ENCODE data around the gene KMT5B. TPM values are rescaled to one million over a fixed set of nuclear protein-coding genes. Genes with fewer than 3 reads are reported as not detected.

The KMT5B gene
- total and polyA plus RNA-seq, 2 of the 4 experiments (the other 2 are of a cell fraction), result 11.2 to 13.4 TPM

DNA sequence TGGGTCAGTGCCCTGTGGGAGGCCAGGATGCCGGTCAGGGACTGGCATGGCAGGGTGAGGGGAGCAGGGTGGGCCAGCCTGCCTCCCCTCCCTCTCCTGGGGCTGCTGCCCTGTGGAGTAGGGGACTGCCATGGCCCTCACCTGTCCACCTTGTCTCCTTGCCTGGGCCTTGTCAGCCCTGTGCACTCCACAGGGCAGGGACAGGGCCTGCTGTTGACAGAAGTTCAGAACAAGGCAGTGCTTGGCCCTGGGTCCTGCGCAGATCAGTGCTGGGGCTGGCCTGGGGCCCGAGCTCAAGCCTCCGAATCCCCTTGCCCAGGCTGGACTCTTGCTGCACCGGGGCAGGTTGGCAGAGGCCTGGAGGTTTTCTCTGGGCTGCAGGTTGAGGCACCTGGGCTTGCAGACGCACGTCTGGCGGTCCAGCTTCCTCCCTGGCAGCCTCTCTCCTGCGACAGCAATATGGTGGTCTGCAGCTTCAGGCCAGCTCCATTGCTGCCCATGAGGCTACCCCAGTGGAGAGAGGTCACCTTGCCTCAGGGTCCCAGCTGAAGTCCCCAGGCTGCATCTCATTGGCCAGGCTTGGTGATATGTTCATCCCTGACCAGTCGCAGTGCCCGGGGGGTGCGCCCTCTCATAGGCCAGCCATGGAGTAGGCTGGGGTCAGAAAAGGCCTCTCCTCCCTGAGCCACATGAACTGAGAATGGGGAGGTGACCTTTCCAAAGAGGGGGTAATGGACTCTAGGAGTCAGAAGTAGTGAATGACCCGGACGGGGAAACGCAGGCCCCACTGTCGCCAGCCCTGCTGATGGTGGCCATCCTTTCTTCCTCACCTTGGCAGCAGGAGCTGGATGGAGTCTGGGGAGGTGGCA lies 70.4 kb downstream of the KMT5B start:
- Histone ChIP-seq H3K4me3 (ENCODE audit: insufficient read depth, low read depth, low read length) (no peak overlapping the region), H3K4me2 (ENCODE audit: low read depth, low read length) (no peak overlapping the region), H3K79me1 (ENCODE audit: low read depth in 1 of 2, low read length in 2 of 2) (no peaks in the 10 kb centered on the region), H3K36me3 (ENCODE audit: control insufficient read depth, insufficient read depth, low read length) (no peaks in the 10 kb centered on the region), H3K27ac (ENCODE audit: insufficient read depth, low read length) (no peak overlapping the region), H3K23ac (ENCODE audit: low read depth, low read length) (no peak overlapping the region), H3K4me1 (ENCODE audit: control insufficient read depth, insufficient read depth, low read length) (peaks cover 4% of the 10 kb centered on the region; the same call in 1 of the 2 replicates), H3K9me3 (ENCODE audit: control insufficient read depth, insufficient read depth, low read length) (no peaks in the 10 kb centered on the region), H3K18ac (ENCODE audit: low read depth, low read length) (no peak overlapping the region), H3K56ac (ENCODE audit: extremely low read depth, insufficient read depth, low read length) (no peak overlapping the region), H4K91ac (ENCODE audit: insufficient read depth, low read depth, low read length) (no peak overlapping the region), H3K9me1 (ENCODE audit: insufficient read depth, low read length) (no peaks in the 10 kb centered on the region), H2BK5ac (ENCODE audit: low read depth, low read length, poor library complexity, severe bottlenecking) (no peak overlapping the region), H4K8ac (ENCODE audit: low read depth in 2 of 2, low read length in 2 of 2) (no peak overlapping the region), H4K5ac (ENCODE audit: low read depth, low read length) (no peak overlapping the region), H3K4ac (ENCODE audit: low read depth, low read length) (no peak overlapping the region), H3K9ac (ENCODE audit: low read depth, low read length) (no peak overlapping the region), H2BK120ac (ENCODE audit: low read depth, low read length) (no peak overlapping the region), H2AFZ (replicated peaks; ENCODE audit: low read length, poor library complexity) (no peak overlapping the region), H3K27me3 (ENCODE audit: control insufficient read depth, insufficient read depth, low read length) (peaks cover 6% of the 10 kb centered on the region; the same call in 1 of the 2 replicates), H3K14ac (replicated peaks; ENCODE audit: low read depth, low read length) (no peak overlapping the region), H2BK15ac (ENCODE audit: low read depth, low read length) (no peak overlapping the region), H2AK5ac (ENCODE audit: low read depth, low read length) (no peak overlapping the region), H4K20me1 (ENCODE audit: insufficient read depth, low read length) (no peaks in the 10 kb centered on the region), H2BK20ac (ENCODE audit: low read depth, low read length) (no peak overlapping the region), H2AK9ac (replicated peaks; ENCODE audit: low read depth, low read length, poor library complexity) (no peak overlapping the region)
- in situ Hi-C loops (cut with MboI; ENCODE audit: low sequenced_read_pairs), result no loop called here
- CTCF ChIA-PET, result no interaction called here
- dilution Hi-C loops (cut with HindIII; ENCODE audit: low sequenced_read_pairs, unreplicated experiment), result no loop called here
- DNase-seq (no peak), ATAC-seq (ENCODE audit: low read depth) (no peak)
- 99% methylated on average over 8 of the region's 16 CpGs; no CpG with 5 or more reads in 1 of the 2 experiments for WGBS, 2 experiments (ENCODE audit: extremely low coverage in 2 of 2, insufficient read length in 1 of 2)
- no TSS peak for BruUV-seq (replicated peaks)
- TF ChIP-seq MAFK (IDR thresholded peaks at IDR 0.05; ENCODE audit: low read depth, low read length) (no peak), RCOR1 (IDR thresholded peaks at IDR 0.05; ENCODE audit: insufficient replicate concordance, low read length) (no peak), CEBPB (IDR thresholded peaks at IDR 0.05; ENCODE audit: low read depth, low read length) (no peak), CHD1 (IDR thresholded peaks at IDR 0.05; ENCODE audit: low read depth, low read length) (no peak), BHLHE40 (IDR thresholded peaks at IDR 0.05; ENCODE audit: low read depth, low read length) (no peak), RAD21 (IDR thresholded peaks at IDR 0.05; ENCODE audit: low read length) (no peak), MAZ (IDR thresholded peaks at IDR 0.05; ENCODE audit: borderline replicate concordance, low read depth, low read length) (no peak), RFX5 (IDR thresholded peaks at IDR 0.05; ENCODE audit: low read depth, low read length) (no peak), FOS (IDR thresholded peaks at IDR 0.05; ENCODE audit: low read depth, low read length) (no peak), POLR2A (IDR thresholded peaks at IDR 0.05; ENCODE audit: low read depth, low read length) (no peak)
- POLR2A ChIA-PET (ENCODE audit: unreplicated experiment), result no interaction called here
- intact Hi-C loops (cut with micrococcal nuclease), result no loop called here

Measured in IMR-90 (cell line).